Stimulated activated CD4-positive, alpha-beta T cell treated with anti-CD3 and anti-CD28 coated beads, Interleukin-2, amount 100 ng/mL, for 4 hours (primary cell): ENCODE measurements around the gene RPL11.
"Not testable (repeated sequence)": the region's sequence is repeated elsewhere in the genome, so short reads cannot be mapped to it uniquely, and the experiment has no call there.

Source experiments
- DNase-seq: peaks from one replicate; pipeline ENCODE4 v3.0.0-alpha.2; 2020; ENCODE audit warnings: low read depth

Gene RPL11

DNA sequence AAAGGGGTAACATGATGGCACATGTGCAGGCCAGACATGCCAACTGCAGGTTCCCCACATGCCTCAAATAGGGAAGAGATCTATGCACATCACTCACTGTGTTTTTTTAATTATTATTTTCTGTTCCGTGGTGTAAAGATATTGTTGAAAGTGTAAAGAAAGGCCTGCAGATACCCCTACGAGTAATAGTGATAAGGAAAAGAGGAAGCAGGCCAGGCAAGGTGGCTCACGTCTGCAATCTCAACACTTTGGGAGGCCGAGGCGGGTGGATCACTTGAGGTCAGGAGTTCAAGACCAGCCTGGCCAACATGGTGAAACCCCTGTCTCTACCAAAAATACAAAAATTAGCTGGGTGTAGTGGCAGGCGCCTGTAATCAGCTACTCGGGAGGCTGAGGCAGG, 6.4 kb upstream of the RPL11 start:
- DNase-seq, result not testable (repeated sequence)

DNA sequence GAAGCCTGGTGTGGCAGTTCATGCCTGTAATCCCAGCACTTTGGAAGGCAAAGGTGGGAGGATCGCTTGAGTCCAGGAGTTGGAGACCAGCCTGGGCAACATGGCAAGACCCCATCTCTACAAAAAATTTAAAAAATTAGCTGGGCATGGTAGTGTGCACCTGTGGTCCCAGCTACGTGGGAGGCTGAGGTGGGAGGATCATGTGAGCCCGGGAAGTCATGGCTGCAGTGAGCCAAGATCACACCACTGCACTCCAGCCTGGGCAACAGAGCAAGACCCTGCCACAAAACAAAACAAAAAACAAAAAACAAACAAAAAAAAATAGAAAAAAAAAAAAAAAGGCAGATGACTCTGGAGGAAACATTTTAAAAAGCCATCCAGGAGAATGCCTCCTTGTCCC, 3.9 kb upstream of the RPL11 start:
- DNase-seq, result not testable (repeated sequence)

DNA sequence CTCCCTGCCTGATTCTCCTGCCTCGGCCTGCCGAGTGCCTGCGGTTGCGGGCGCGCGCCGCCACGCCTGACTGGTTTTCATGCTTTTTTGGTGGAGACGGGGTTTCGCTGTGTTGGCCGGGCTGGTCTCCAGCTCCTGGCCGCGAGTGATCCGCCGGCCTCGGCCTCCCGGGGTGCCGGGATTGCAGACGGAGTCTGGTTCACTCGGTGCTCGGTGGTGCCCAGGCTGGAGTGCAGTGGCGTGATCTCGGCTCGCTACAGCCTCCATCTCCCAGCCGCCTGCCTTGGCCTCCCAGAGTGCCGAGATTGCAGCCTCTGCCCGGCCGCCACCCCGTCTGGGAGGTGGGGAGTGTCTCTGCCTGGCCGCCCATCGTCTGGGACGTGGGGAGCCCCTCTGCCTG, 3.3 kb upstream of the RPL11 start:
- not testable (repeated sequence) for DNase-seq

DNA sequence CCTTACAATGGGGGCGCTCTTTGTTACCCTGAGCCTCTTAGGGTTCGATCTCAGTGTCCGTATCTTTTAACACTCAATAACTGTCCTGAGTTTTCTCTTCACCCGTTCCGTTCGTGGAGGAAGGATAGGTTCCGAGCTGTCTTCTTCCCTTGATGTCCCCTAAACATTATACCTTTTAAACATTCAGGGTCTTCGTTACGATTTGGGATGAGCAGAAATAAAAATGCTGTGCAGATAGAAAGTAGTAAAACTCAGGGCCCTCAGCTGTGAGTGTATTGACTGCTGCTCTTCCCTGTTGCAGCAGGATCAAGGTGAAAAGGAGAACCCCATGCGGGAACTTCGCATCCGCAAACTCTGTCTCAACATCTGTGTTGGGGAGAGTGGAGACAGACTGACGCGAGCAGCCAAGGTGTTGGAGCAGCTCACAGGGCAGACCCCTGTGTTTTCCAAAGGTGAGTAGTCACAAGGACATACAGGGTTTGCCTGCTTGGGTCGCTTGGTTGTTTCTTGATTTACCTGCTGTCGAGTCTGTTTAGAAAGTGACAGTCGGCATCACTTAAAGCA, 784 bp downstream of the RPL11 start:
- DNase-seq, result no peak

DNA sequence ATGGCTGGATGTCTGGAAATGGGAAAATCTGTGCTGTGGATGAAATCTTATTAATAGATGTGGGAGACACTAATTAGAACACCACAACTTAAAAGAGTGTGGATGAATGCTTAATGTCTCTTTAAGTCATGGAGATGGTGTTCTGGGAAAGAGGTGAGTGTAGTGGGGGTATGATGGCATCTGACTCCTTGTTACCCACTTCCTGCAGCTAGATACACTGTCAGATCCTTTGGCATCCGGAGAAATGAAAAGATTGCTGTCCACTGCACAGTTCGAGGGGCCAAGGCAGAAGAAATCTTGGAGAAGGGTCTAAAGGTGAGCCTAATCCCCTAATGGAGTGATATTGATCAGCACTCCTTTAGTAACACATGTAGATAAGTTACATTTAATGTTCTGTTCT, 2.0 kb downstream of the RPL11 start:
- DNase-seq, result no peak

DNA sequence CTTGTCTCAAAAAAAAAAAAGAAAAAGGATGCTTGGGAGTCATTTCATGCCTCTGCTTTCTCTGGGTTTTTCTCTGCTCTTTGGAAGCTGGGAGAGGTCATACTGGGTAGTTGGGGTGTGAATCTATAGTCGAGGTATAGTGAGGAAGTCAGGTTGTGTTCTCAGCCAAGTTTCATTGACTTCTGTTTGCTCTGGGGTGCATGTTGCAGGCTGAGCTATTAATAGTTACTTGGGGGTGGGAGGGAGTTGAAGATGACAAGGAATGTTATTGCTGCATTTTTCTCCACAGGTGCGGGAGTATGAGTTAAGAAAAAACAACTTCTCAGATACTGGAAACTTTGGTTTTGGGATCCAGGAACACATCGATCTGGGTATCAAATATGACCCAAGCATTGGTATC, 2.8 kb downstream of the RPL11 start:
- no peak for DNase-seq

DNA sequence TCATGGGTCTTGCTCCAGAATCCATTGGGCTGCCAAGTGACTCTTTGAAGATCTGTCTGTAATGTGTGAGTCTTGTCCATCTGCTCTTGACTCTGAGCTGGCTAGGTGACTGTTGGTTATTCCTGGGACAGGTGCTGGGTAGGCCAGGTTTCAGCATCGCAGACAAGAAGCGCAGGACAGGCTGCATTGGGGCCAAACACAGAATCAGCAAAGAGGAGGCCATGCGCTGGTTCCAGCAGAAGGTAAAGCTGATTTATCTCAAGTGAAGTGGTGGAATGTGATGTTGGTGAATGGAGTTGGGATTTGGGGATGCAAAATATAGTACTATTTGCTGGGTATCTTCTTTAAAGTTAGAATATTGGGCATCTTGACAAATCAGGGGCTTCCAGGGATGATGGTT, 4.1 kb downstream of the RPL11 start:
- no peak for DNase-seq

DNA sequence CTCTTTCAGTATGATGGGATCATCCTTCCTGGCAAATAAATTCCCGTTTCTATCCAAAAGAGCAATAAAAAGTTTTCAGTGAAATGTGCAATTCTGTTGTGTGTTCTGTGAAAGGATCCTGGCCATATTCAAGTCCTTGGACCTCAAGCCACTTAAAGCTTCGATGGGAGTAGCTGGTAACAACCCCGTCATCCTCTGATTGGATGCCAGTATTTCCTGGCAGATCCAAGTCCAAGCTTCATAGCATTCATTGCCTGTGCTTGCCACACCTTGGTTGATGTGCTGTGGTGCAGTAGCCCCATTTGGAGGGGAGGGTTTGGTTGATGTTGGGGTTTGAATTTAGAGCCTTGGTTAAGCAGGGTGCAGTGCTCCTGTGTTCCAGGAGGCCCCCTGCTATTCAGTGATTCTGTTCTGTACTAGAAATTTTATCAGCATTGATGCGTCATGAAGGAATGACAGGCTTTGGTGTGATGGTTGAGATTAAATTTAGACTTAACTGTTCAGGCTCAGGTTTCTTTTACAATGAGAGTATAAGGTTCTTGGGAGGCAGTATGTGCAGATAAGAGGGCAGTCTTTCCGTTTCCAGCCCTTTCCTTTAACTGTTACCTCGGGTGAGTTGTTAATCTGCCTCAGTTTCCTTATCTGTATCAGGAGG, 4.9 kb downstream of the RPL11 start:
- DNase-seq, result no peak

DNA sequence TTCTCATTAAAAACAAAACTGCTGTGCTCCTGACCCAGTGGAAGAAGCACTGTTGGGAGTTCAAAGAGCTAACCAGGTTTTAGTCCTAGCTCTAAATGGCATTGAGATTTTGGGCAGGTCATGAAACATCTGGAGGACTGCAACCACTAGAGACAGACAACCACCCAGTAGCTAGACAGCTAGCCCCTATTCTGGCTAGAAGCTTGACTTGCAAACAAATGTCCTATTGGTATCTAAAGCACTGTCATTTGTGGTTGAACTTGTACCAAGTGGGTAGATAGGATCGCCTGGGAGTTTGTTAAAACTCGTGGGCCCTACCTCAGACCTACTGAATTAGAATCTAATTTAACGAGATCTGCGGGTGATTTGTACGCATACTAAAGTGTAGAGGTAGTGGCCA, 6.9 kb downstream of the RPL11 start:
- no peak for DNase-seq

DNA sequence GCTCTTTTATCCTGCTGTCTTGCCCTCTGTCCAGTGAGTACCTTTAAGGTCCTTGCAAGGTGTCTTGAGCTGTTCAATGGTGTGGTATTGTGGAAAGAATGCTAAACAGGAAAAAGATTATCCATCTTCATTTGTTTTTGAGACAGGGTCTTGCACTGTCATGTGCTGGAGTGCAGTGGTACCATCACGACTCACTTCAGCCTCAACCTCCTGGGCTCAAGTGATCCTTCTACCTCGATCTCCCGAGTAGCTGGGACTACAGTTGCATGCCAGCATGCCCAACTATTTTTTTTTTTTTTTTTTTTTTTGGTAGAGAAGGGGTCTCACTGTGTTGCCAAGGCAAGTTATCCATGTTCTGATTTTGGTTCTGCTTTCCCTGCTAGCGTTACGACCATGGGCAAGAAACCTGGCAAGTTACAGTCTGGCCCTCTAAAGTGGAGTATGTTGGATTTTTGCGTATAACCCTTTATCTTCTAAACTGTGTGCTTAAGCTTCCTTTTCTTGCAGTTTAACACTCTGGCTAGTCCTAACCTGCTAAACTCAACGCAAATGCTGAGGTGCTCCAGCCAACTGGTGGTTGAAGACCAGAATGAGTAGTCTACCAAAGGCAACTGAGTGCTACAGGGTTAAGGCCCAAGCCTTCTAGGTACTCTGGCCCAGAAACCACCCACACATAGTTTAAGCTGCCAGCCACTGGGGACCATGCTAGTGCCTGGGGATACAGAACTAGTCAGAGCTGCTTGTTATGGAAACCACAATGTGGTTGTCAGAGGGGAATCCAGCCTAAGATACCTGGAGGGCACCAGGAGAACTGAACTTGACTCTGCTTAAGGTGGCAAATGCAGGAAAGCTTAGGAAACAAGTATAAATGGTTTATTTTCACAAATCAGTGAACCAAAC, 7.9 kb downstream of the RPL11 start:
- DNase-seq, result no peak

DNA sequence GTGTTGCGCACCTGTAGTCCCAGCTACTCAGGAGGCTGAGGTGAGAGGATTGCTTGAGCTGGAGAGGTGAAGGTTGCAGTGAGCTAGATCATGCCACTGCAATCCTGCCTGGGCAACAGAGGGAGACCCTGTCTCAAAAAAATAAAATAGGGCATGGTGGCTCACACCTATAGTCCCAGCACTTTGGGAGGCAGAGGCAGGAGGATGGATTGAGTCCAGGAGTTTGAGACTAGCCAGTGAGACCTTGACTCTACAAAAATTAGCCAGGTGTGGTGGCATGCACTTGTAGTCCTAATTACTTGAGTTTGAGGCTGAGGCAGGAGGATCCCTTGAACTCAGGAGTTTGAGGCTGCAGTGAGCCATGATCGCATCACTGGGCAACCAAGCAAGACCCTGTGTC, 9.7 kb downstream of the RPL11 start:
- DNase-seq, result no peak

DNA sequence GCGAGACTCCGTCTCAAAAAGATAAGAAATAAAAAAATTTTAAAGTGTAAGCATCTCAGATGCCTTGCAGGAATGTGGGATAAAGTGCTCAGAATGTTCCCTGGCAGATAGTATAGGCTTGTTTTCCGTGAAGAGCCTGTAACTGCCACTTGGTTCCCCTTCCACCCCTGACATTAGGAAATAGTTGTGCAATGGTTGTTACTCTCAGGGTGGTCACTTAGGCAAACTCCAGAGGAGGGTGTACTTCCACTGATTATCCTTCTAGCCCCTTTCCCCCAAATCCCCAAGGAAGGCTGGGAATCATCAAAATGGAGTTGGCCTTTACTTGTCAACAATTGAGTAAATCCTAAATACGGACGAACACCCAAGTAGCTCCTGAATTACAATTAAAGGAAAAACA, 10.4 kb downstream of the RPL11 start:
- DNase-seq, result no peak

DNA sequence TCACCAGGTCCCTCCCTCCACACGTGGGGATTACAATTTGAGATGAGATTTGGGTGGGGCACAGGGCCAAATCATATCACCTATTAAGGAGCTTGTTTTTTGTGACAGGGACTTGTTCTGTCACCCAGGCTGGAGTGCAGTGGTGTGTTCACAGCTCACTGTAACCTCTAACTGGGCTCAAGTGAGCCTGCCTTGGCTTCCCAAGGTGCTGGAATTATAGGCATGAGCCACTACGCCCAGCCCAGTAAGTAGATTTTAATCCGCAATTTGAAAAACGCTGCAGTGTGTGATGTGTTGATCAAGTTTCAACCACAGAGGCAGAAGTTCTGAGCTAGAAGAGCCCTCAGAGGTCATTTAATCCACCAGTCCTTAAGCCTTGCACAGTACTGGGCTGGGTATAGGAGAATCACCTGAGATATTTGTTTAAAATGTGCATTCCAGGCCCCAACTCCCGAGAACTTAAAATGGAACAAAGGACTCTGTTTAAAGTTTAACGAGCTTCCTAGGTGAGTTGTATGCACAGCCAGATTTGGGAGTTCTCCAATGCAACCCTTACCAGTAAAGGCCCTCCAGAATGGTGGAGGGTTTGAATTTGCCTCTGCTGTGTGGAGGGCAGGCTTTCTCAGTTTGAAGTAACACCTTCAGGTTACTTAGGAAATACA, 13.4 kb downstream of the RPL11 start:
- no peak for DNase-seq

DNA sequence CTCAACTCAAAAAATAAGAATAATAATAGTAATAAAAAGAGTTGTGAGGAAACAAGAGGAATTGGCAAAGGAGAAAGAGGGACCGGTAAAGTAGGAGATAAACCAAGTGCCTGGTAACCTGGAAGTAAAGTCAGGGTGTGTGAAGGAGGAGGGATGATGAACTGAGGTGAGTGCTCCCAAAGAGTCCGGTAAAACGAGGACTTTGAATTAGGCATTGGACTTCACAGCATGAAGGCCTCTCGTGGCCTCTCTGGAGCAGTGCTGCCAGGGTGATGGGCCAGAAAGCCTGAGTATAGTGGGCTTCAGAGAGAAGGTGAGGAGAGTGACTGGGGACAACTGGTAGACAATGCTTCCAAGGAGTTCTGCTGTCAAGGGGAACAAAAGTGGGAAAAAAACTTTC, 17.6 kb downstream of the RPL11 start:
- DNase-seq, result no peak

DNA sequence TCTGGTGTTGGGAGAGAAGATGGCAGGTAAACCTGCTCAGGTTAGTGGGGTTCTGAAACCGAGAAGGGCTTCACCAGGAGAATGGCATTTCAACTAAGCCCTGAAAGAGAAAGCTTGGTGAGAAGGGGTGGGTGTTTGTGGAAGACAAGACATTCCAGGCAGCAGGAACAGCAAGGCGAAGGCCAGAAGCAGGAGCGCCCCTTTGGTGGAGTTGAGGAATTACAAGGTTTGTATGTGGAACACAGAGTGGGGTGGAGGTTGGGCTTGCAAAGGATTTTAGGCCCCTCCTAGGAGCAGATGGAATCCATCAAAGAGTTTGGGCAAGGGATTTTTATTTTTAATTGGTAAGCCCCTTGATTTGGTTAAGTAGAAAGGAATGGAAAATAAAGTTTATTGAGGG, 26.9 kb downstream of the RPL11 start:
- no peak for DNase-seq

DNA sequence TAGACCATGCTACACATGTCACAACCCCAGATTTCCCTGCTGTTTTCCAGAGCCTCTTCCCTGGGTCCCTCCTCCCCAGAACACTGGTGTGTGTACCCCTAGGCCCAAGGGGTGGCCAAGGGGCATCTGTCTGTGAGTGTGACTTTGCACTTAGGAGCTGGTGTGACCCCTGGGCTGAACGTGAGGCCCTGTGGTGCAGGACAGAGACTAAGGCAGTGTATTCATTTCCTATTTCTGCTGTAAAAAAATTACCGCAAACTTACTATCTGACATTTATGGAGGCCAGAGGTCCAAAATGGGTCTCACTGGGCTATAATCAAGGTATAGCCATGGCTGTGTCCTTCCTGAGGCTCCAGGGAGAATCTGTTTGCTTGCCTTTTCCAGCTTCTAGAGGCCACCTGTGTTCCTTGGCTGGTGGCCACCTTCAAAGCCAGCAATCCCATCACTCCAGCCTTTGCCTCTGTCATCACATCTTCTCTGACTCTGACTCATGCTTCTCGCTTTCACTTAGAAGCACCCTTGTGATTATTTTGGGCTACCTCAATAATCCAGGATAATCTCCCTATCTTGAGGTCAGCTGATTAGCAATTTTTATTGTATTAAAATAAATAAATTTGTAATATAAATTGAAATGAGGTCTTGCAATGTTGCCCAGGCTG, 27.7 kb downstream of the RPL11 start:
- DNase-seq, result no peak

DNA sequence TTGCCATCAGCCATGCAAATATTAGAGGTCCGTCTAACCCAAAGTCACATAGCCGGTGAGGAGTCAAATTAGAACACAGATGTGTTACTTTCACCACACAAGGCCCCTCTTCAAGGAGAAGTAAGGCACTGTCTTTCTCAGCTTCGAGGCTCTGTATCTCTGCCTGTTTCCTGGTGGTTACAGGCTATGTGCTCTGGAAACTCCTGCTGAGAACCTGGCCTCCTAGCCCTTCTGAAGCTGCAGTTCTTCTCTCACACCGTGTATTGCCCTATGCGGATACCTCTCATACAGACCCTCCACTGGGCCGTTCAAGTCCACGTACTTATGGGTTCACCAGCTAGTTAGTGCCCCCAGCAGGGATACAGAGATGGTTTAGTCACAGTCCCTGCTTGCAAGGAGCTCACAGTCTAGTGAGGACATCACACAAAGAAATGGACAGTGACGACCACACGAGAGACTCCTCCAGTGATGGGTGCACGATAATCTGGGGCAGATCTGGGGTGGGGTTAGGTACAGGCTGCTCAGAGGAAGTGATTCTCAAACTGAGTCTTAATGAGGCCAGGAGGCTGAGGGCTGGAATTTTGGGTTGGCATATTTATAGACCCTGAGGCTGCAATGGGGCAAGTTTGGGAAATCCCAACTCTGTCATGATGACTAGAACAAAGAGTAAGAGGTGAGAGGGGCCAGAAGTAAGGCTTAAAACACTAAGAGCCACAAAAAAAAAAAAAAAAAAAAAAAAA, 28.8 kb downstream of the RPL11 start:
- DNase-seq, result no peak

DNA sequence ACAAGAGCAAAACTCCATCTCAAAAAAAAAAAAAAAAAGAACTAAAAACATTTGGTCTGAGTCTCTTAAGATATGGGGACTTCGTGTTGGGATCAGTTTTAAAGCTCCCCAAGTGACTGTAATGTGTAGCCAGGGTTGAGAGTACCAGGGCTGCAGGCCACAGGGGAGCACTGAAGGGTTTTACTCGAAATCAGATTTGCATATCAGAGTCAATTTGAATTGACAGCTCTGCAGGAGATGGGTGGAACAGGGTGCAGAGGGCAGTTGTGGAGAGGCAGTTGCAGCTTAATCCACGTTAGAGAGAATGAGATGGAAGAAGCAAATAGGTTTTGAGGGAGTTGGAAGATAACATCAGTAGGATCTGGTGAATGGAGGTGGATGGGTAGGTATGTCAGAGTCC, 31.0 kb downstream of the RPL11 start:
- DNase-seq, result no peak

DNA sequence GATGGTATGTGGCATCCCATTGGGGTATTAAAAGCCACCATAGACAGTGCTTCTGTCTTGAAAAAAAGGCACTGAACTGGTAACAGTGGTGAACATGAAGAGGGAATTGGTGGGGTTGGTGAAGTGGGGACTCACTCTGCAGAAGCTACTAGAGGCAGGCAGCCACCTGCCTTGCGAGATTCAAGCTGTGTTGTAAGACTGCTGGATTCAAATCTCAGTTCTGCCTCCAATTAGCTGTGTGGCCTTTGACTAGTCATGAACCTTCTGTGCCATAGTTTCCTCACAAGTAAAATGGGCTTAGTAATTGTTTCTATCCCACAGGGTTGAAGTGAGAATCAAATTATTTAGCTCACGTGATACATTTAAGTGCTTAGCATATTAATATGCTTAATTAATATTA, 35.1 kb downstream of the RPL11 start:
- no peak for DNase-seq

DNA sequence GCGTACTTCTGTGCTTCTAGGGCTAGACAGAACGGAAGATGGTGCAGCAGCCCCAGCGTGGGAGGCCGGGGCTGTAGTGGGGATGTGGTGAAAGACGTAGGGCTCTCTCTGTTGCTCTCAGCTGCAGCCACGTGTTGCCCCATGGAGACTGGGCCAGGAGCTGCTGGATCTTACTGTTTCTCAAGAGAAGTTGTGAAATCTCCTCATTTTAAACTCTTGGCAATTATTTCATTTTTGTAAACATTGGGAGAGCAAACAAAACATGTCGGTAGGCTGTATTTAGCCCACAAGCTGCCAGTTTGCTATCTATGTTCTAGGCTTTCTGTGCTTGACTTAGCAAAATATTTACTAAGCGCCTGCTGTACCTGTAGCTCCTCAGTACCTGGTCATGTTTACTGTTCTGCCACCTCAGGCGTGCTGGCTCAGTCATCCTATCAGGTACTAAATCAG, 35.8 kb downstream of the RPL11 start:
- no peak for DNase-seq
